GM23248 (cell line): ENCODE measurements around the gene DNAAF9.

Experiments used
- EZH2 ChIP-seq: fragments of 200-600 bp; sonication (generic); IDR thresholded peaks from 2 replicates; pipeline ENCODE4 v1.6.1; 2018; ENCODE audit warnings: antibody characterized with exemption, mild to moderate bottlenecking; ENCODE audit not compliant: insufficient read depth, poor library complexity, severe bottlenecking
- EZH2phosphoT487 ChIP-seq: fragments of 200-600 bp; sonication (generic); IDR thresholded peaks from 2 replicates; pipeline ENCODE4 v1.6.1; 2018; ENCODE audit warnings: antibody characterized with exemption, moderate library complexity, mild to moderate bottlenecking, low read depth; ENCODE audit not compliant: insufficient read depth

- TF ChIP-seq EZH2phosphoT487, result no peak
- no peak for TF ChIP-seq EZH2
Observed at GRCh38 chr20:3378138-3378537, 29.3 kb downstream of the DNAAF9 start.
